HCT116 (cell line): Measurements from ENCODE around the gene SNX25.

Experiments
- CBX3 ChIP-seq: IDR thresholded peaks from 2 replicates; pipeline ENCODE4 v1.6.1; 2012; ENCODE audit warnings: low read depth
- EZH2 ChIP-seq: fragments of 200-600 bp; sonication (generic); IDR thresholded peaks from 2 replicates; pipeline ENCODE4 v1.6.1; 2017; ENCODE audit warnings: antibody characterized with exemption, mixed run types
- SRF ChIP-seq: IDR thresholded peaks from 2 replicates; pipeline ENCODE4 v1.6.1; 2012; ENCODE audit warnings: low read depth
- ZNF274 ChIP-seq: fragments of 200-500 bp; sonication (Bioruptor generic); IDR thresholded peaks from 2 replicates; pipeline ENCODE4 v1.6.1; 2014; ENCODE audit warnings: mild to moderate bottlenecking, low read depth, low read length, inconsistent platforms
- TF ChIP-seq, protein P1 (sequence below): IDR thresholded peaks from 2 replicates; pipeline ENCODE4 v1.6.1; 2012; ENCODE audit warnings: low read depth
- TF ChIP-seq, protein P2 (sequence below), 3 experiments: fragments of 200-600 bp in 1 of 3; sonication (generic) in 1 of 3; IDR thresholded peaks in 2 of 3; conservative IDR thresholded peaks in 1 of 3; 2 replicates each; pipeline ENCODE4 v1.5.1; 2012 to 2017; ENCODE audit warnings: low read depth in 2 of 3, low read length in 2 of 3, antibody characterized with exemption in 1 of 3, borderline replicate concordance in 1 of 3, control low read depth in 1 of 3, mild to moderate bottlenecking in 1 of 3, mixed read lengths in 1 of 3, mixed run types in 1 of 3, moderate library complexity in 1 of 3; ENCODE audit not compliant: insufficient read depth in 1 of 3
- TF ChIP-seq, protein P3 (sequence below): IDR thresholded peaks from 2 replicates; pipeline ENCODE4 v1.6.1; 2011; ENCODE audit warnings: mild to moderate bottlenecking, low read length, moderate library complexity; ENCODE audit not compliant: insufficient replicate concordance; ENCODE audit errors: extremely low read depth

GRCh38 chr4:185217408-185217975 is 8.1 kb downstream of the SNX25 start:
- TF ChIP-seq, protein P1, sequence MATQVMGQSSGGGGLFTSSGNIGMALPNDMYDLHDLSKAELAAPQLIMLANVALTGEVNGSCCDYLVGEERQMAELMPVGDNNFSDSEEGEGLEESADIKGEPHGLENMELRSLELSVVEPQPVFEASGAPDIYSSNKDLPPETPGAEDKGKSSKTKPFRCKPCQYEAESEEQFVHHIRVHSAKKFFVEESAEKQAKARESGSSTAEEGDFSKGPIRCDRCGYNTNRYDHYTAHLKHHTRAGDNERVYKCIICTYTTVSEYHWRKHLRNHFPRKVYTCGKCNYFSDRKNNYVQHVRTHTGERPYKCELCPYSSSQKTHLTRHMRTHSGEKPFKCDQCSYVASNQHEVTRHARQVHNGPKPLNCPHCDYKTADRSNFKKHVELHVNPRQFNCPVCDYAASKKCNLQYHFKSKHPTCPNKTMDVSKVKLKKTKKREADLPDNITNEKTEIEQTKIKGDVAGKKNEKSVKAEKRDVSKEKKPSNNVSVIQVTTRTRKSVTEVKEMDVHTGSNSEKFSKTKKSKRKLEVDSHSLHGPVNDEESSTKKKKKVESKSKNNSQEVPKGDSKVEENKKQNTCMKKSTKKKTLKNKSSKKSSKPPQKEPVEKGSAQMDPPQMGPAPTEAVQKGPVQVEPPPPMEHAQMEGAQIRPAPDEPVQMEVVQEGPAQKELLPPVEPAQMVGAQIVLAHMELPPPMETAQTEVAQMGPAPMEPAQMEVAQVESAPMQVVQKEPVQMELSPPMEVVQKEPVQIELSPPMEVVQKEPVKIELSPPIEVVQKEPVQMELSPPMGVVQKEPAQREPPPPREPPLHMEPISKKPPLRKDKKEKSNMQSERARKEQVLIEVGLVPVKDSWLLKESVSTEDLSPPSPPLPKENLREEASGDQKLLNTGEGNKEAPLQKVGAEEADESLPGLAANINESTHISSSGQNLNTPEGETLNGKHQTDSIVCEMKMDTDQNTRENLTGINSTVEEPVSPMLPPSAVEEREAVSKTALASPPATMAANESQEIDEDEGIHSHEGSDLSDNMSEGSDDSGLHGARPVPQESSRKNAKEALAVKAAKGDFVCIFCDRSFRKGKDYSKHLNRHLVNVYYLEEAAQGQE, result no peak
- TF ChIP-seq, protein P2, sequence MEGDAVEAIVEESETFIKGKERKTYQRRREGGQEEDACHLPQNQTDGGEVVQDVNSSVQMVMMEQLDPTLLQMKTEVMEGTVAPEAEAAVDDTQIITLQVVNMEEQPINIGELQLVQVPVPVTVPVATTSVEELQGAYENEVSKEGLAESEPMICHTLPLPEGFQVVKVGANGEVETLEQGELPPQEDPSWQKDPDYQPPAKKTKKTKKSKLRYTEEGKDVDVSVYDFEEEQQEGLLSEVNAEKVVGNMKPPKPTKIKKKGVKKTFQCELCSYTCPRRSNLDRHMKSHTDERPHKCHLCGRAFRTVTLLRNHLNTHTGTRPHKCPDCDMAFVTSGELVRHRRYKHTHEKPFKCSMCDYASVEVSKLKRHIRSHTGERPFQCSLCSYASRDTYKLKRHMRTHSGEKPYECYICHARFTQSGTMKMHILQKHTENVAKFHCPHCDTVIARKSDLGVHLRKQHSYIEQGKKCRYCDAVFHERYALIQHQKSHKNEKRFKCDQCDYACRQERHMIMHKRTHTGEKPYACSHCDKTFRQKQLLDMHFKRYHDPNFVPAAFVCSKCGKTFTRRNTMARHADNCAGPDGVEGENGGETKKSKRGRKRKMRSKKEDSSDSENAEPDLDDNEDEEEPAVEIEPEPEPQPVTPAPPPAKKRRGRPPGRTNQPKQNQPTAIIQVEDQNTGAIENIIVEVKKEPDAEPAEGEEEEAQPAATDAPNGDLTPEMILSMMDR (IDR thresholded peaks at IDR 0.05 in 2 of 3, conservative IDR thresholded peaks at IDR 0.05 in 1 of 3; ENCODE audit: borderline replicate concordance in 1 of 3, insufficient read depth in 1 of 3, low read depth in 2 of 3, low read length in 2 of 3), result no peak
- TF ChIP-seq SRF (no peak), CBX3 (no peak), ZNF274 (no peak), EZH2 (no peak)
- TF ChIP-seq, protein P3, sequence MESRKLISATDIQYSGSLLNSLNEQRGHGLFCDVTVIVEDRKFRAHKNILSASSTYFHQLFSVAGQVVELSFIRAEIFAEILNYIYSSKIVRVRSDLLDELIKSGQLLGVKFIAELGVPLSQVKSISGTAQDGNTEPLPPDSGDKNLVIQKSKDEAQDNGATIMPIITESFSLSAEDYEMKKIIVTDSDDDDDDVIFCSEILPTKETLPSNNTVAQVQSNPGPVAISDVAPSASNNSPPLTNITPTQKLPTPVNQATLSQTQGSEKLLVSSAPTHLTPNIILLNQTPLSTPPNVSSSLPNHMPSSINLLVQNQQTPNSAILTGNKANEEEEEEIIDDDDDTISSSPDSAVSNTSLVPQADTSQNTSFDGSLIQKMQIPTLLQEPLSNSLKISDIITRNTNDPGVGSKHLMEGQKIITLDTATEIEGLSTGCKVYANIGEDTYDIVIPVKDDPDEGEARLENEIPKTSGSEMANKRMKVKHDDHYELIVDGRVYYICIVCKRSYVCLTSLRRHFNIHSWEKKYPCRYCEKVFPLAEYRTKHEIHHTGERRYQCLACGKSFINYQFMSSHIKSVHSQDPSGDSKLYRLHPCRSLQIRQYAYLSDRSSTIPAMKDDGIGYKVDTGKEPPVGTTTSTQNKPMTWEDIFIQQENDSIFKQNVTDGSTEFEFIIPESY, result no peak
